ENCODE results near the gene SORCS2. TPM values are rescaled to one million over a fixed set of nuclear protein-coding genes. Genes with fewer than 3 reads are reported as not detected.

The SORCS2 gene
- total and polyA plus RNA-seq, 2 of the 8 experiments (the other 6 are each of a cell fraction or from before 2014, with no cell fraction given): 0.36 to 1.8 TPM

GRCh38 chr4:7486101-7486500 is 293.8 kb downstream of the SORCS2 start:
- no peaks in the 10 kb centered on the region for H4K20me1 ChIP-seq (replicated peaks in 1 of 2; ENCODE audit: control insufficient read depth in 1 of 2, insufficient read depth in 2 of 2, low read length in 2 of 2)
- no peaks in the 10 kb centered on the region for H3K27me3 ChIP-seq (replicated peaks in 1 of 4; ENCODE audit: control insufficient read depth in 3 of 4, extremely low read depth in 1 of 4, insufficient read depth in 3 of 4, low read length in 3 of 4)
- peaks cover 0 to 3% (median 1%) of the 10 kb centered on the region in 4 experiments; a peak in 3 of 7 replicates for H3K4me1 ChIP-seq (replicated peaks in 1 of 4; ENCODE audit: control insufficient read depth in 3 of 4, insufficient read depth in 4 of 4, low read length in 3 of 4)
- H3K79me1 ChIP-seq (ENCODE audit: low read depth, low read length): no peaks in the 10 kb centered on the region
- H2BK120ac ChIP-seq (replicated peaks; ENCODE audit: low read depth, low read length): no peak overlapping the region
- H3K56ac ChIP-seq (replicated peaks; ENCODE audit: insufficient read length, low read depth, low read length): no peak overlapping the region
- H3K79me2 ChIP-seq (ENCODE audit: control insufficient read depth in 1 of 2, insufficient read depth in 2 of 2, low read length in 2 of 2): no peaks in the 10 kb centered on the region
- WGBS, 2 experiments (ENCODE audit: extremely low coverage in 1 of 2, insufficient coverage in 1 of 2, insufficient read length in 1 of 2, insufficient replicate concordance in 2 of 2, low coverage in 1 of 2, low lambda C conversion rate in 2 of 2, missing lambda C conversion rate in 1 of 2): 88% methylated on average over 11 of the region's 11 CpGs; no CpG with 5 or more reads in 1 of the 2 experiments
- no peaks in the 10 kb centered on the region for H3K9me3 ChIP-seq (ENCODE audit: insufficient read depth in 2 of 2, low read depth in 1 of 2, low read length in 1 of 2)
- FAIRE-seq: no peak
- TF ChIP-seq MAFK (IDR thresholded peaks at IDR 0.05; ENCODE audit: low read depth, low read length): no peak
- no peak for TF ChIP-seq SUZ12 (IDR thresholded peaks at IDR 0.05; ENCODE audit: low read length)
- TF ChIP-seq EGR1 (IDR thresholded peaks at IDR 0.05; ENCODE audit: borderline replicate concordance, low read depth, low read length): no peak
- no peak for TF ChIP-seq TBP (IDR thresholded peaks at IDR 0.05; ENCODE audit: low read depth, low read length)
- TF ChIP-seq POLR2A (IDR thresholded peaks at IDR 0.05; ENCODE audit: control extremely low read depth in 1 of 2, low read depth in 2 of 2, low read length in 2 of 2): no peak
- no peak for TF ChIP-seq SIN3A (conservative IDR thresholded peaks at IDR 0.05 in 1 of 2, IDR thresholded peaks at IDR 0.05 in 1 of 2; ENCODE audit: low read depth in 1 of 2, low read length in 2 of 2)
- H3K4me2 ChIP-seq (ENCODE audit: insufficient read depth in 1 of 2, low read depth in 2 of 2, low read length in 2 of 2): no peak overlapping the region
- H3K18ac ChIP-seq (ENCODE audit: extremely low read depth, low read length): no peak overlapping the region
- no peak overlapping the region for H2AK5ac ChIP-seq (ENCODE audit: low read depth, low read length)
- H3K23me2 ChIP-seq (ENCODE audit: low read depth, low read length): no peaks in the 10 kb centered on the region
- ChIA-PET CTCF (ENCODE audit: partially characterized antibody) (interaction anchor here (0.9 to 2.0 kb wide), 4 partner anchors 11 to 17 kb away, joined by 3 to 4 read pairs (median 3); no protein-coding TSS in a partner anchor), POLR2A (ENCODE audit: partially characterized antibody) (no interaction called here)
- no peak overlapping the region for H2BK15ac ChIP-seq (ENCODE audit: low read length)
- no peak overlapping the region for H3K23ac ChIP-seq (ENCODE audit: insufficient read length)
- H3K4me3 ChIP-seq (ENCODE audit: extremely low read depth in 1 of 4, insufficient read depth in 2 of 4, low read depth in 3 of 4, low read length in 4 of 4): no peak overlapping the region
- no peak overlapping the region for H3K9ac ChIP-seq (replicated peaks in 1 of 4; ENCODE audit: extremely low read depth in 1 of 4, low read depth in 3 of 4, low read length in 3 of 4)
- H3K27ac ChIP-seq (ENCODE audit: low read depth, low read length): no peak overlapping the region
- no peak overlapping the region for H2BK5ac ChIP-seq (ENCODE audit: low read depth, low read length)
- H3K4ac ChIP-seq (replicated peaks; ENCODE audit: insufficient read length, low read depth, low read length): no peak overlapping the region
- no peaks in the 10 kb centered on the region for H3K36me3 ChIP-seq (ENCODE audit: control insufficient read depth in 2 of 4, insufficient read depth in 4 of 4, low read length in 3 of 4)
- no peak overlapping the region for H2AFZ ChIP-seq (ENCODE audit: low read length)
- H4K8ac ChIP-seq (ENCODE audit: extremely low read depth, insufficient read depth, low read length): no peak overlapping the region
- no peak overlapping the region for H3K14ac ChIP-seq (ENCODE audit: insufficient read length)
- no peak for DNase-seq (ENCODE audit: low read depth in 1 of 2, low spot score in 2 of 2)
- no peak overlapping the region for H4K91ac ChIP-seq (replicated peaks; ENCODE audit: insufficient read length, low read length)
- H4K5ac ChIP-seq (ENCODE audit: insufficient read length, low read depth, low read length): no peak overlapping the region
- H2BK20ac ChIP-seq (ENCODE audit: low read length): no peak overlapping the region
- H2BK12ac ChIP-seq (ENCODE audit: low read depth, low read length): no peak overlapping the region
